Lung (tissue), 12 donors: ENCODE measurements around the gene DNAJC21. TPM values are rescaled to one million over a fixed set of nuclear protein-coding genes. Genes with fewer than 3 reads are reported as not detected.

Experiments
- ATAC-seq: fragments of 200-7000 bp; cut with Tn5 transposase; one replicate; pipeline ENCODE4 v1.9.1; 2020; ENCODE audit warnings: moderate number of reproducible peaks; ENCODE audit not compliant: insufficient read depth, low FRiP score
- DNase-seq, 3 donors: peaks; one replicate each; pipeline ENCODE4 v3.0.0-alpha.2; 2013 to 2017
- H3K27ac ChIP-seq, 2 donors: one replicate each; pipeline ENCODE4 v1.5.1; 2013; ENCODE audit warnings: mild to moderate bottlenecking in 2 of 2, moderate library complexity in 2 of 2, control low read depth in 1 of 2, inconsistent platforms in 1 of 2, low read depth in 1 of 2, low read length in 1 of 2
- H3K27me3 ChIP-seq, 3 donors: one replicate each; pipeline ENCODE4 v1.5.1; 2013; ENCODE audit warnings: low read length in 2 of 3; ENCODE audit not compliant: control insufficient read depth in 3 of 3, insufficient read depth in 3 of 3
- H3K36me3 ChIP-seq, 4 donors: one replicate each; pipeline ENCODE4 v1.5.1; 2013; ENCODE audit warnings: low read length in 4 of 4, mild to moderate bottlenecking in 1 of 4, moderate library complexity in 1 of 4; ENCODE audit not compliant: control insufficient read depth in 4 of 4, insufficient read depth in 4 of 4
- H3K4me1 ChIP-seq, 5 donors: one replicate each; pipeline ENCODE4 v1.5.1; 2013; ENCODE audit warnings: low read length in 5 of 5, mild to moderate bottlenecking in 2 of 5, moderate library complexity in 1 of 5; ENCODE audit not compliant: control insufficient read depth in 5 of 5, insufficient read depth in 5 of 5
- H3K4me3 ChIP-seq: one replicate; pipeline ENCODE4 v1.5.1; 2013; ENCODE audit warnings: mild to moderate bottlenecking, control low read depth, moderate library complexity
- H3K9ac ChIP-seq, 2 donors: one replicate each; pipeline ENCODE4 v1.5.1; 2013; ENCODE audit warnings: low read length in 2 of 2, control low read depth in 1 of 2; ENCODE audit not compliant: insufficient read depth in 1 of 2
- H3K9me3 ChIP-seq, 4 donors: one replicate each; pipeline ENCODE4 v1.5.1; 2013; ENCODE audit warnings: low read length in 3 of 4, mild to moderate bottlenecking in 1 of 4, moderate library complexity in 1 of 4; ENCODE audit not compliant: control insufficient read depth in 4 of 4, insufficient read depth in 3 of 4
- WGBS, 2 donors: extraction: QIAGEN DNeasy Blood & Tissue Kit; methylation state at CpG; one replicate each; pipeline ENCODE4 v1.1.7; 2013; 5-methylcytosine and 5-hydroxymethylcytosine counted together
- polyA plus RNA-seq, 2 donors: library from polyadenylated mRNA; stranded (reverse); fragments of 200-250 nt; gene quantifications; one replicate each; pipeline ENCODE4 v1.2.1, GENCODE V29; 2013
- total RNA-seq, 2 donors: library from RNA; depleted of rRNA in 1 of 2; stranded (reverse); fragments of >200 nt in 1 of 2; gene quantifications; one replicate each; pipeline ENCODE4 v1.2.1, GENCODE V29; 2014 to 2021
- TF ChIP-seq, protein P1 (sequence below): IDR thresholded peaks from 2 replicates; pipeline ENCODE4 v1.5.1; 2012; ENCODE audit warnings: mild to moderate bottlenecking; ENCODE audit errors: control extremely low read depth, extremely low read depth
- donor health status: control.
- donor health status: control.
- donor health status: Bipolar disorder and iron deficiency.
- donor health status: healthy.
- donor health status: DM: yes; HTN: yes; CAD: no.

Gene DNAJC21
- total and polyA plus RNA-seq, 4 donors, result 23.8 to 45.6 (median 34.3) TPM

DNA sequence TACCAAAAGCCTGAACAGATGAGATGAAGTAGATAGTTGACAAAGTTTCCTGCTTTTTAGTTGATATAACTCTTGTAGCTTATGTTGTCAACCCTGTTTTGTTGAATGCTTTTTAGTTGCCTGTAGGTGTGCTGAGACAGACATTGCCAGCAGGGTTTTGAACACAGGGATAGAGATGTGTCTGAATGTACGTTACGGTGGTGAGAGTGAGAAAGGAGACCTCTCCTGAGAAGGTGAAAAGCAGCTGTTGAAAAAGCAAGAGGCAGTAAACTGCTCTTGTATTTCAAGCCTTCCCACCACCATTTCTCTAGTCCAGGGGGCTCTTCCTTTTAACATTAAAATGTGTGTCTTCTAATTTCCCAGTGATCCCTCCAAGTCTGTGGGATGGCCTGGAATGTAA, 14.7 kb downstream of the DNAJC21 start:
- ATAC-seq (no peak), DNase-seq (no peak)
- peaks cover 0 to 4% (median 0%) of the 10 kb centered on the region in 5 donors for H3K4me1 ChIP-seq
- WGBS, 2 donors, result 93 to 95% methylated on average over 2 of the region's 2 CpGs
- H3K9me3 ChIP-seq, result no peaks in the 10 kb centered on the region
- peaks cover 9 to 16% (median 10%) of the 10 kb centered on the region in 4 donors for H3K36me3 ChIP-seq
- no peak overlapping the region for H3K9ac ChIP-seq
- no peak overlapping the region for H3K4me3 ChIP-seq
- TF ChIP-seq, protein P1, sequence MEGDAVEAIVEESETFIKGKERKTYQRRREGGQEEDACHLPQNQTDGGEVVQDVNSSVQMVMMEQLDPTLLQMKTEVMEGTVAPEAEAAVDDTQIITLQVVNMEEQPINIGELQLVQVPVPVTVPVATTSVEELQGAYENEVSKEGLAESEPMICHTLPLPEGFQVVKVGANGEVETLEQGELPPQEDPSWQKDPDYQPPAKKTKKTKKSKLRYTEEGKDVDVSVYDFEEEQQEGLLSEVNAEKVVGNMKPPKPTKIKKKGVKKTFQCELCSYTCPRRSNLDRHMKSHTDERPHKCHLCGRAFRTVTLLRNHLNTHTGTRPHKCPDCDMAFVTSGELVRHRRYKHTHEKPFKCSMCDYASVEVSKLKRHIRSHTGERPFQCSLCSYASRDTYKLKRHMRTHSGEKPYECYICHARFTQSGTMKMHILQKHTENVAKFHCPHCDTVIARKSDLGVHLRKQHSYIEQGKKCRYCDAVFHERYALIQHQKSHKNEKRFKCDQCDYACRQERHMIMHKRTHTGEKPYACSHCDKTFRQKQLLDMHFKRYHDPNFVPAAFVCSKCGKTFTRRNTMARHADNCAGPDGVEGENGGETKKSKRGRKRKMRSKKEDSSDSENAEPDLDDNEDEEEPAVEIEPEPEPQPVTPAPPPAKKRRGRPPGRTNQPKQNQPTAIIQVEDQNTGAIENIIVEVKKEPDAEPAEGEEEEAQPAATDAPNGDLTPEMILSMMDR, result no peak
- H3K27me3 ChIP-seq, result no peaks in the 10 kb centered on the region
- H3K27ac ChIP-seq, result peak overlapping the region in 1 of 2 donors; percentile 60

DNA sequence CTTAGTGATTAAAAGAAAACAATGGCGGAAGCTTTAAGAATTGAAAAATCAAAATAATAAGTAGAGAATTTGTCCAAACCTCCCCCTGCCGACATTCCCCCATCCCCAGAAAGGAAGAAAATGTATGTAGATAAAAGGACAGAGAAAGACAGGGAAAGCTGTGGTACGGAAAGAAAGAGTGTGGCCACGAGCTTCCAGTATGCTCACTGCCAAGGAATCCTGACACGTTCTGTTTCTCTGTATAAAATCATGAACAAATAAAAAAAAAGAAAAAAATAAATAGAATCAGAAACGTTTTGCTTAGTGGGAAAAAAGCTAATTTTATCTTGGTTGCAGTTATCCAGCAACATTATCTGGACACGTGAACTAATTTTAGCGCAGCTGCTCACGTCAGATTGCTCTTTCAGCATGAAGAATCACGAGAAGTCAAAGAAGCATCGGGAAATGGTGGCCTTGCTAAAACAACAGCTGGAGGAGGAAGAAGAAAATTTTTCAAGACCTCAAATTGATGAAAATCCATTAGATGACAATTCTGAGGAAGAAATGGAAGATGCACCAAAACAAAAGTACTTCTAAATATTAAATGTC, 15.2 kb downstream of the DNAJC21 start:
- no peaks in the 10 kb centered on the region for H3K27me3 ChIP-seq
- H3K9ac ChIP-seq, result no peak overlapping the region
- no peaks in the 10 kb centered on the region for H3K9me3 ChIP-seq
- H3K4me3 ChIP-seq, result no peak overlapping the region
- H3K36me3 ChIP-seq, result peaks cover 9 to 16% (median 10%) of the 10 kb centered on the region in 4 donors
- DNase-seq (no peak), ATAC-seq (no peak)
- H3K27ac ChIP-seq, result peak overlapping the region in 1 of 2 donors; percentile 60
- TF ChIP-seq, protein P1, result no peak
- peaks cover 0 to 4% (median 0%) of the 10 kb centered on the region in 5 donors for H3K4me1 ChIP-seq
- WGBS, 2 donors, result 90 to 95% methylated on average over 11 of the region's 11 CpGs

DNA sequence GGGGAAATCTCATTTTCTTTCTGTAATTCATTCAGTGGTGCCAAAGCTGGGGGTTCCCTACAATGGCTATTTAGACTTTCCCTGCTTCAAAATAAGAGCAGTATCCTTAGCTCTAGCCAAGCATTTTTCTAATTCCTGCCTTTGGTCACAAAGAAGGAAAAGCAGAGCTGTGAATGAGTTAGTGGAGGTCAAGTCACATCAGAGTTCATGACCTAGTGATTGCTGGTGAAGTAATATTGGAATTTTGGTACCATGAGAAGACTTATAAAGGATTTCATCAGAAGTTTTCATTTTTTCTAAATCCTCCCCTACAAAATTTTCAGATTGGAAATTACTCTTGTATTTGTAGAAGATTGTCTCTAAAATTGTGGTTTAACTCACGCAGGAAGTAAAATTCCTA, 28.0 kb downstream of the DNAJC21 start:
- no peaks in the 10 kb centered on the region for H3K27me3 ChIP-seq
- no peak overlapping the region for H3K9ac ChIP-seq
- no peak overlapping the region for H3K4me3 ChIP-seq
- peaks cover 0 to 9% (median 3%) of the 10 kb centered on the region in 4 donors for H3K36me3 ChIP-seq
- TF ChIP-seq, protein P1, result no peak
- H3K9me3 ChIP-seq, result no peaks in the 10 kb centered on the region
- H3K27ac ChIP-seq, result no peak overlapping the region
- no peak for DNase-seq
- no peaks in the 10 kb centered on the region for H3K4me1 ChIP-seq
- no peak for ATAC-seq
- 94 to 95% methylated on average over 1 of the region's 1 CpG for WGBS, 2 donors
